Endothelial cell of umbilical vein (primary cell): ENCODE results near the gene COL5A1. TPM values are rescaled to one million over a fixed set of nuclear protein-coding genes. Genes with fewer than 3 reads are reported as not detected.

Source experiments
- BruUV-seq: library from RNA; stranded (reverse); fragments of 400-500 nt; replicated peaks from 2 replicates; lab custom pipeline; 2021; lab: Mats Ljungman, UMichigan
- CTCF ChIA-PET: fragments of 300-600, 350-600 bp; sonication (Branson Sonifier 250); formaldehyde crosslinking; loops from one replicate; lab custom pipeline; 2021; ENCODE audit warnings: antibody characterized with exemption, inconsistent platforms; lab: Charles Lee
- POLR2A ChIA-PET: fragments of 300-600, 350-600 bp; sonication (Branson Sonifier 250); formaldehyde crosslinking; loops from one replicate; lab custom pipeline; 2021; ENCODE audit warnings: antibody characterized with exemption, inconsistent platforms; lab: Charles Lee
- DNase-seq: peaks from one replicate; pipeline ENCODE4 v3.0.0-alpha.2; 2011; ENCODE audit warnings: low read depth, low spot score
- FAIRE-seq: peaks from 2 replicates; lab custom pipeline; 2011; peaks lifted over from hg19 to GRCh38; lab: Jason Lieb, UNC
- H2AFZ ChIP-seq: 2 replicates; pipeline ENCODE4 v1.6.0; 2012; ENCODE audit warnings: low read depth, low read length, control low read depth, inconsistent platforms
- H3K27ac ChIP-seq: 2 replicates; pipeline ENCODE4 v1.5.1; 2011; ENCODE audit warnings: low read depth, mild to moderate bottlenecking, control low read depth, low read length, moderate library complexity; ENCODE audit not compliant: insufficient read depth
- H3K27me3 ChIP-seq, 2 experiments: 2 replicates each; pipeline versions ENCODE4 v1.6.0 to v1.6.1; 2011; ENCODE audit warnings: low read length in 2 of 2, mixed read lengths in 1 of 2; ENCODE audit not compliant: control insufficient read depth in 2 of 2, insufficient read depth in 2 of 2
- H3K36me3 ChIP-seq, 2 experiments: 2 replicates in 1 of 2; 3 replicates in 1 of 2; pipeline ENCODE4 v1.5.1; 2011; ENCODE audit warnings: low read length in 2 of 2, mild to moderate bottlenecking in 1 of 2, moderate library complexity in 1 of 2; ENCODE audit not compliant: control insufficient read depth in 2 of 2, insufficient read depth in 2 of 2; ENCODE audit errors: extremely low read depth in 1 of 2
- H3K4me1 ChIP-seq: 3 replicates; pipeline ENCODE4 v1.5.1; 2011; ENCODE audit warnings: mild to moderate bottlenecking, low read length; ENCODE audit not compliant: control insufficient read depth, insufficient read depth; ENCODE audit errors: extremely low read depth
- H3K4me2 ChIP-seq: 2 replicates; pipeline ENCODE4 v1.6.1; 2011; ENCODE audit warnings: low read length, control low read depth, mixed read lengths; ENCODE audit not compliant: insufficient read depth
- H3K4me3 ChIP-seq, 3 experiments: fragments of 200-600 bp in 1 of 3; sonication (generic), shearing (Covaris generic) in 1 of 3; replicated peaks in 1 of 3; 2 replicates each; pipeline ENCODE4 v1.5.1; 2011 to 2016; ENCODE audit warnings: control low read depth in 3 of 3, low read length in 3 of 3, mild to moderate bottlenecking in 2 of 3, inconsistent platforms in 1 of 3, low read depth in 1 of 3, moderate library complexity in 1 of 3; ENCODE audit not compliant: insufficient read depth in 1 of 3
- H3K79me2 ChIP-seq: 2 replicates; pipeline ENCODE4 v1.6.0; 2012; ENCODE audit warnings: low read length, inconsistent platforms; ENCODE audit not compliant: control insufficient read depth, insufficient read depth
- H3K9ac ChIP-seq: replicated peaks from 2 replicates; pipeline ENCODE3; 2011; ENCODE audit warnings: low read length, control low read depth; ENCODE audit not compliant: insufficient read depth; ENCODE audit errors: extremely low read depth
- H3K9me1 ChIP-seq: replicated peaks from 3 replicates; pipeline ENCODE4 v1.6.0; 2011; ENCODE audit warnings: mild to moderate bottlenecking, low read length; ENCODE audit not compliant: control insufficient read depth, insufficient read depth; ENCODE audit errors: extremely low read depth
- H3K9me3 ChIP-seq: replicated peaks from 2 replicates; pipeline ENCODE4 v1.5.1; 2012; ENCODE audit warnings: low read length, inconsistent platforms; ENCODE audit not compliant: control insufficient read depth, insufficient read depth
- H4K20me1 ChIP-seq: replicated peaks from 2 replicates; pipeline ENCODE3; 2011; ENCODE audit warnings: mild to moderate bottlenecking, low read length; ENCODE audit not compliant: control insufficient read depth, insufficient read depth; ENCODE audit errors: extremely low read depth
- EZH2 ChIP-seq: IDR thresholded peaks from 2 replicates; pipeline ENCODE4 v1.6.1; 2012; ENCODE audit warnings: borderline replicate concordance, low read depth, mild to moderate bottlenecking, moderate library complexity, low read length, inconsistent platforms; ENCODE audit not compliant: severe bottlenecking
- FOS ChIP-seq: IDR thresholded peaks from 2 replicates; pipeline ENCODE4 v1.6.1; 2011; ENCODE audit warnings: mild to moderate bottlenecking, low read length, moderate library complexity, borderline replicate concordance; ENCODE audit not compliant: insufficient read depth
- GATA2 ChIP-seq: IDR thresholded peaks from 2 replicates; pipeline ENCODE4 v1.7.0; 2011; ENCODE audit warnings: low read depth, mild to moderate bottlenecking, moderate library complexity, mixed read lengths, low read length; ENCODE audit not compliant: insufficient read length, insufficient read depth
- JUN ChIP-seq: IDR thresholded peaks from 2 replicates; pipeline ENCODE4 v1.6.1; 2011; ENCODE audit warnings: borderline replicate concordance, low read depth; ENCODE audit not compliant: insufficient read length, insufficient read depth
- MYC ChIP-seq: IDR thresholded peaks from one replicate; pipeline ENCODE4 v1.6.1; 2011; ENCODE audit warnings: mild to moderate bottlenecking, low read depth, low read length
- POLR2A ChIP-seq: IDR thresholded peaks from 2 replicates; pipeline ENCODE4 v1.6.1; 2012; ENCODE audit warnings: low read depth, mild to moderate bottlenecking, control low read depth, low read length
- POLR2AphosphoS5 ChIP-seq: IDR thresholded peaks from 2 replicates; pipeline ENCODE4 v1.6.1; 2012; ENCODE audit warnings: low read depth, mild to moderate bottlenecking, control low read depth, low read length, moderate library complexity; ENCODE audit not compliant: insufficient read depth
- dilution Hi-C: fragments of 300-500 bp; cut with MboI; formaldehyde crosslinking; loops from one replicate; pipeline ENCODE4 v1.15.0; 2019; ENCODE audit warnings: low sequenced_read_pairs; ENCODE audit not compliant: extremely low pct_ligation_motif_present
- intact Hi-C: fragments of 100-400 bp; cut with micrococcal nuclease; formaldehyde crosslinking; loops from one replicate; pipeline ENCODE4 v1.10.0; 2022
- polyA plus RNA-seq, 4 experiments: library from polyadenylated mRNA; depleted of rRNA in 3 of 4; stranded (reverse) in 3 of 4; unstranded in 1 of 4; fragments of >200 nt; gene quantifications; 2 replicates each; pipeline versions ENCODE4 v1.2.1 to v1.2.3, GENCODE V29; 2011 to 2012; ENCODE audit warnings: missing spikeins in 1 of 4
- total RNA-seq: library from RNA; stranded (reverse); gene quantifications from 2 replicates; pipeline ENCODE4 v1.2.3, GENCODE V29; 2021
- TF ChIP-seq, protein P1 (sequence below): IDR thresholded peaks from 2 replicates; pipeline ENCODE4 v1.6.1; 2011; ENCODE audit not compliant: insufficient read depth, insufficient read length
- TF ChIP-seq, protein P2 (sequence below), 2 donors: IDR thresholded peaks; 1 replicate in 1 of 2; 2 replicates in 1 of 2; pipeline ENCODE4 v1.5.1; 2011; ENCODE audit warnings: low read length in 2 of 2, mild to moderate bottlenecking in 2 of 2, moderate library complexity in 2 of 2, control low read depth in 1 of 2, inconsistent platforms in 1 of 2, low read depth in 1 of 2; ENCODE audit not compliant: insufficient read depth in 1 of 2; ENCODE audit errors: extremely low read depth in 1 of 2

The COL5A1 gene
- total and polyA plus RNA-seq, 2 donors (not counting 3 experiments of a cell fraction or from before 2014, with no cell fraction given): 97.4 to 175 TPM

GRCh38 chr9:134721344-134721743 is 79.7 kb downstream of the COL5A1 start:
- no peak overlapping the region for H3K27ac ChIP-seq
- H2AFZ ChIP-seq: no peak overlapping the region
- no peaks in the 10 kb centered on the region for H3K9me1 ChIP-seq
- H3K9me3 ChIP-seq: no peaks in the 10 kb centered on the region
- no peak overlapping the region for H3K4me2 ChIP-seq
- H3K4me3 ChIP-seq: no peak overlapping the region
- no peaks in the 10 kb centered on the region for H4K20me1 ChIP-seq
- no peaks in the 10 kb centered on the region for H3K4me1 ChIP-seq
- DNase-seq: no peak
- H3K79me2 ChIP-seq: no peaks in the 10 kb centered on the region
- no peak for TF ChIP-seq MYC
- TF ChIP-seq POLR2AphosphoS5: no peak
- TF ChIP-seq EZH2: no peak
- no peak for TF ChIP-seq GATA2
- TF ChIP-seq POLR2A: no peak
- TF ChIP-seq, protein P1, sequence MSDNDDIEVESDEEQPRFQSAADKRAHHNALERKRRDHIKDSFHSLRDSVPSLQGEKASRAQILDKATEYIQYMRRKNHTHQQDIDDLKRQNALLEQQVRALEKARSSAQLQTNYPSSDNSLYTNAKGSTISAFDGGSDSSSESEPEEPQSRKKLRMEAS: no peak
- TF ChIP-seq FOS: no peak
- TF ChIP-seq JUN: no peak
- TF ChIP-seq, protein P2, sequence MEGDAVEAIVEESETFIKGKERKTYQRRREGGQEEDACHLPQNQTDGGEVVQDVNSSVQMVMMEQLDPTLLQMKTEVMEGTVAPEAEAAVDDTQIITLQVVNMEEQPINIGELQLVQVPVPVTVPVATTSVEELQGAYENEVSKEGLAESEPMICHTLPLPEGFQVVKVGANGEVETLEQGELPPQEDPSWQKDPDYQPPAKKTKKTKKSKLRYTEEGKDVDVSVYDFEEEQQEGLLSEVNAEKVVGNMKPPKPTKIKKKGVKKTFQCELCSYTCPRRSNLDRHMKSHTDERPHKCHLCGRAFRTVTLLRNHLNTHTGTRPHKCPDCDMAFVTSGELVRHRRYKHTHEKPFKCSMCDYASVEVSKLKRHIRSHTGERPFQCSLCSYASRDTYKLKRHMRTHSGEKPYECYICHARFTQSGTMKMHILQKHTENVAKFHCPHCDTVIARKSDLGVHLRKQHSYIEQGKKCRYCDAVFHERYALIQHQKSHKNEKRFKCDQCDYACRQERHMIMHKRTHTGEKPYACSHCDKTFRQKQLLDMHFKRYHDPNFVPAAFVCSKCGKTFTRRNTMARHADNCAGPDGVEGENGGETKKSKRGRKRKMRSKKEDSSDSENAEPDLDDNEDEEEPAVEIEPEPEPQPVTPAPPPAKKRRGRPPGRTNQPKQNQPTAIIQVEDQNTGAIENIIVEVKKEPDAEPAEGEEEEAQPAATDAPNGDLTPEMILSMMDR (IDR thresholded peaks at IDR 0.05; ENCODE audit: extremely low read depth in 1 of 2, insufficient read depth in 1 of 2, low read depth in 1 of 2, low read length in 2 of 2): no peak
- POLR2A ChIA-PET: interaction anchor here (0.6 kb wide), 1 partner anchor 837 kb away, joined by 7 read pairs; no protein-coding TSS in a partner anchor
- peaks cover 0 to 11% of the 10 kb centered on the region in 2 experiments for H3K36me3 ChIP-seq
- intact Hi-C loops (no loop called here), dilution Hi-C loops (no loop called here)
- BruUV-seq: no TSS peak
- FAIRE-seq: no peak
- no peaks in the 10 kb centered on the region for H3K27me3 ChIP-seq
- CTCF ChIA-PET: no interaction called here
- no peak overlapping the region for H3K9ac ChIP-seq
